ENCODE results near the gene BRIP1. TPM values are rescaled to one million over a fixed set of nuclear protein-coding genes. Genes with fewer than 3 reads are reported as not detected.

Gene BRIP1
- total and polyA plus RNA-seq, 2 experiments from 2014 or later = 8.0 to 23.1 TPM

- peaks cover 77% of the 10 kb centered on the region for H3K36me3 Mint-ChIP-seq (ENCODE audit: low read depth)
- H3K4me1 Mint-ChIP-seq = no peaks in the 10 kb centered on the region
These were observed 158.3 kb downstream of the BRIP1 start for GRCh38 chr17:61704935-61705449.

GRCh38 chr17:61702450-61702849, 160.9 kb downstream of the BRIP1 start:
- no peaks in the 10 kb centered on the region for H3K27me3 Mint-ChIP-seq (ENCODE audit: insufficient read depth, low read depth, poor library complexity)
- no peak overlapping the region for H3K4me3 ChIP-seq
- peaks cover 73% of the 10 kb centered on the region for H3K9me3 Mint-ChIP-seq
- H3K9me2 ChIP-seq (ENCODE audit: insufficient read depth) = no peaks in the 10 kb centered on the region; the same call in 1 of the 2 replicates
- no peak overlapping the region for H3K27ac Mint-ChIP-seq
- no peak for ATAC-seq
- H3K36me3 Mint-ChIP-seq (ENCODE audit: low read depth) = peaks cover 82% of the 10 kb centered on the region
- no peaks in the 10 kb centered on the region for H3K27me3 ChIP-seq (ENCODE audit: insufficient read depth)
- H3K4me2 ChIP-seq = no peak overlapping the region
- DNase-seq (ENCODE audit: low spot score) = no peak
- no peaks in the 10 kb centered on the region for H4K20me1 ChIP-seq (replicated peaks; ENCODE audit: insufficient read depth)
- H3K36me3 ChIP-seq (ENCODE audit: insufficient read depth) = peaks cover 4% of the 10 kb centered on the region; the same call in 1 of the 2 replicates
- no peak overlapping the region for H3K4me3 Mint-ChIP-seq
- no peaks in the 10 kb centered on the region for H3K4me1 ChIP-seq (ENCODE audit: insufficient read depth)
- no peak overlapping the region for H3K27ac ChIP-seq (ENCODE audit: low read depth)
- H3K4me1 Mint-ChIP-seq = no peaks in the 10 kb centered on the region
- H3K79me2 ChIP-seq (replicated peaks; ENCODE audit: insufficient read depth) = no peaks in the 10 kb centered on the region
- H2AFZ ChIP-seq = no peak overlapping the region
- H3F3A ChIP-seq (replicated peaks; ENCODE audit: low read depth) = no peaks in the 10 kb centered on the region
- TF ChIP-seq STAT1 (IDR thresholded peaks at IDR 0.05; ENCODE audit: unreplicated experiment) = no peak
- no peak for TF ChIP-seq REST (IDR thresholded peaks at IDR 0.05; ENCODE audit: unreplicated experiment)
- no peak for TF ChIP-seq ETS1 (IDR thresholded peaks at IDR 0.05)
- no peak for TF ChIP-seq CREB1 (CRISPR knock-in tag; IDR thresholded peaks at IDR 0.05; ENCODE audit: low read depth)
- no peak for TF ChIP-seq JUNB (IDR thresholded peaks at IDR 0.05; ENCODE audit: unreplicated experiment)
- TF ChIP-seq ZNF462 (CRISPR knock-in tag; IDR thresholded peaks at IDR 0.05) = no peak
- no peak for TF ChIP-seq POLR2AphosphoS5 (IDR thresholded peaks at IDR 0.05; ENCODE audit: low read depth)
- TF ChIP-seq NANOG (IDR thresholded peaks at IDR 0.05; ENCODE audit: borderline replicate concordance) = no peak
- no peak for TF ChIP-seq EZH2 (IDR thresholded peaks at IDR 0.05; ENCODE audit: low read depth, unreplicated experiment)
- TF ChIP-seq ZNF331 (CRISPR knock-in tag; IDR thresholded peaks at IDR 0.05; ENCODE audit: low read depth) = no peak

More at GRCh38 chr17:61704935-61705449, 158.3 kb downstream of the BRIP1 start:
- no peak overlapping the region for H3K27ac ChIP-seq (ENCODE audit: low read depth)
- Mint-ChIP-seq H3K27me3 (ENCODE audit: insufficient read depth, low read depth, poor library complexity) (no peaks in the 10 kb centered on the region), H3K27ac (no peak overlapping the region), H3K9me3 (peaks cover 55% of the 10 kb centered on the region), H3K4me3 (no peak overlapping the region)
- H3K4me1 ChIP-seq (ENCODE audit: insufficient read depth) = no peaks in the 10 kb centered on the region
- H3K79me2 ChIP-seq (replicated peaks; ENCODE audit: insufficient read depth) = no peaks in the 10 kb centered on the region
- H3K4me2 ChIP-seq = no peak overlapping the region
- no peaks in the 10 kb centered on the region for H4K20me1 ChIP-seq (replicated peaks; ENCODE audit: insufficient read depth)
- H3K9me2 ChIP-seq (ENCODE audit: insufficient read depth) = no peaks in the 10 kb centered on the region; the same call in 1 of the 2 replicates
- no peaks in the 10 kb centered on the region for H3F3A ChIP-seq (replicated peaks; ENCODE audit: low read depth)
- DNase-seq (ENCODE audit: low spot score) (no peak), ATAC-seq (no peak)
- no peaks in the 10 kb centered on the region for H3K27me3 ChIP-seq (ENCODE audit: insufficient read depth)
- no peak overlapping the region for H2AFZ ChIP-seq
- TF ChIP-seq NANOG (IDR thresholded peaks at IDR 0.05; ENCODE audit: borderline replicate concordance) (no peak), ZNF114 (CRISPR knock-in tag; IDR thresholded peaks at IDR 0.05) (no peak)
- peaks cover 6% of the 10 kb centered on the region; the same call in 1 of the 2 replicates for H3K36me3 ChIP-seq (ENCODE audit: insufficient read depth)
- no peak overlapping the region for H3K4me3 ChIP-seq

Data from GM23338 (cell line).